ENCODE results near the gene LRRC75A. TPM values are rescaled to one million over a fixed set of nuclear protein-coding genes. Genes with fewer than 3 reads are reported as not detected.

LRRC75A gene
- polyA plus RNA-seq, 1 donor (not counting 4 experiments of a cell fraction or from before 2014, with no cell fraction given): not detected

DNA sequence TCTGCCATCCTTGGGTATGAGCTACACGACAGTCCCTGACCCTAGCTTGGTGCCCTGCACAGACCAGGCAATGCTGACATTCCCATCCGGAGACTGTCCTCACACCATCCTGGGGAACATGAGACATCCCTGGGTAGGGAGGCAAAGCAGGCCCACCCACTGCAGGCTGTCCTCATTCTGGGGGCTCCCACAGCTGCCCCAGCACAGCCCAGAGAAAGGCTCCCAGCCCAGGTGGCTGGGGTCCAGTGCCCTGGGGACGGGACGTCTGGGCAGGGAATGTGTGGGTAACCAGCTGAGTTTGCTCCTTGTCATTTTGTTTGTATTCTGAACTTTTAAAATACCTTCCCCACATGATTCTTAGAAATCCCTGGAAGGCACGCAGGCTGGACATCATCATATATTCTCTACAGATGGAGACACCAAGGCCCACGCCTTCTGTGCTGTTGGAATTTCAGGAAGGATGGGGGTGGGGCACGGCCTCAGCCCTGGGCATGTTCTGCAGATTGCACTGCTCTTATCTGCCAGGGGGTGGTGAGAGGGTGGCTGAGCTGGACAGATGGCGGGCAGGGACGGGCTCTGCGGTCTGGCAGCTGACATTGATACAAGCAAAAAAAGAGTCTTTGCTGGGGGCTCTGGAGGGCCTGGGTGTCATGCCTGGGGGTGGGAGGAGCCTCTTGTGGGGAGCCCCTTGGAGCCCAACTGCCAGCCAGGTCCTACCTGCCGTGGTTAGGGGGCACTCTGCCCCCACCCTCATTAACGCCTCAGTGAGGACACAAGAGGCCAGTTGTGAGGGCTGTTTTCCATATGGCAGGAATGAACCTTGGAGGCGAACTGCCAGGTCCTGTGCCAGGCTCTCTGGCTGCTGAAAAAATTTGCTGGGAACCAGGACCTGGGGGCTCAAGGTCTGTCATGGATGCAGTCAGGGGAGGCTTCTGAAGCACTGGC lies 28.4 kb downstream of the LRRC75A start:
- no peak overlapping the region for H2AFZ ChIP-seq (ENCODE audit: control insufficient read depth, low read length)
- no peak for DNase-seq (ENCODE audit: low read depth, low spot score)
- H3K27ac ChIP-seq (ENCODE audit: control insufficient read depth, insufficient read depth, low read length): no peak overlapping the region
- H3K9me3 ChIP-seq (ENCODE audit: control insufficient read depth, low read depth, low read length): no peaks in the 10 kb centered on the region
- no peaks in the 10 kb centered on the region for H3K9me1 ChIP-seq (ENCODE audit: control insufficient read depth, extremely low read depth, insufficient read depth, low read length)
- dilution Hi-C loops (cut with MboI; ENCODE audit: extremely low pct_ligation_motif_present, low sequenced_read_pairs): no loop called here
- no peak overlapping the region for H3K9ac ChIP-seq (ENCODE audit: control insufficient read depth, extremely low read depth, insufficient read depth, low read length)
- H3K79me2 ChIP-seq (ENCODE audit: control insufficient read depth, insufficient read depth, low read length): no peaks in the 10 kb centered on the region
- FAIRE-seq: no peak
- no peak overlapping the region for H3K4me2 ChIP-seq (ENCODE audit: control insufficient read depth, extremely low read depth, insufficient read depth, low read depth, low read length)
- no peak for TF ChIP-seq EZH2 (IDR thresholded peaks at IDR 0.05; ENCODE audit: low read length)
- TF ChIP-seq, protein P1, sequence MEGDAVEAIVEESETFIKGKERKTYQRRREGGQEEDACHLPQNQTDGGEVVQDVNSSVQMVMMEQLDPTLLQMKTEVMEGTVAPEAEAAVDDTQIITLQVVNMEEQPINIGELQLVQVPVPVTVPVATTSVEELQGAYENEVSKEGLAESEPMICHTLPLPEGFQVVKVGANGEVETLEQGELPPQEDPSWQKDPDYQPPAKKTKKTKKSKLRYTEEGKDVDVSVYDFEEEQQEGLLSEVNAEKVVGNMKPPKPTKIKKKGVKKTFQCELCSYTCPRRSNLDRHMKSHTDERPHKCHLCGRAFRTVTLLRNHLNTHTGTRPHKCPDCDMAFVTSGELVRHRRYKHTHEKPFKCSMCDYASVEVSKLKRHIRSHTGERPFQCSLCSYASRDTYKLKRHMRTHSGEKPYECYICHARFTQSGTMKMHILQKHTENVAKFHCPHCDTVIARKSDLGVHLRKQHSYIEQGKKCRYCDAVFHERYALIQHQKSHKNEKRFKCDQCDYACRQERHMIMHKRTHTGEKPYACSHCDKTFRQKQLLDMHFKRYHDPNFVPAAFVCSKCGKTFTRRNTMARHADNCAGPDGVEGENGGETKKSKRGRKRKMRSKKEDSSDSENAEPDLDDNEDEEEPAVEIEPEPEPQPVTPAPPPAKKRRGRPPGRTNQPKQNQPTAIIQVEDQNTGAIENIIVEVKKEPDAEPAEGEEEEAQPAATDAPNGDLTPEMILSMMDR (optimal IDR thresholded peaks at IDR 0.05 in 1 of 3, IDR thresholded peaks at IDR 0.05 in 1 of 3, conservative IDR thresholded peaks at IDR 0.05 in 1 of 3; ENCODE audit: extremely low read depth in 1 of 3, insufficient read depth in 2 of 3, low read length in 3 of 3): peak in 1 of 3 experiments; percentile 28
- no peak overlapping the region for H3K4me3 ChIP-seq (ENCODE audit: control insufficient read depth in 2 of 3, extremely low read depth in 1 of 3, insufficient read depth in 2 of 3, low read depth in 1 of 3, low read length in 3 of 3)
- H4K20me1 ChIP-seq (ENCODE audit: control insufficient read depth, extremely low read depth, insufficient read depth, low read length): no peaks in the 10 kb centered on the region
- H3K4me1 ChIP-seq (ENCODE audit: control insufficient read depth, extremely low read depth, insufficient read depth, low read length): peaks cover 11% of the 10 kb centered on the region
- no peaks in the 10 kb centered on the region for H3K27me3 ChIP-seq (ENCODE audit: control insufficient read depth, extremely low read depth, insufficient read depth, low read length)
- no peaks in the 10 kb centered on the region for H3K36me3 ChIP-seq (ENCODE audit: control insufficient read depth in 2 of 2, extremely low read depth in 1 of 2, insufficient read depth in 2 of 2, low read length in 2 of 2)

DNA sequence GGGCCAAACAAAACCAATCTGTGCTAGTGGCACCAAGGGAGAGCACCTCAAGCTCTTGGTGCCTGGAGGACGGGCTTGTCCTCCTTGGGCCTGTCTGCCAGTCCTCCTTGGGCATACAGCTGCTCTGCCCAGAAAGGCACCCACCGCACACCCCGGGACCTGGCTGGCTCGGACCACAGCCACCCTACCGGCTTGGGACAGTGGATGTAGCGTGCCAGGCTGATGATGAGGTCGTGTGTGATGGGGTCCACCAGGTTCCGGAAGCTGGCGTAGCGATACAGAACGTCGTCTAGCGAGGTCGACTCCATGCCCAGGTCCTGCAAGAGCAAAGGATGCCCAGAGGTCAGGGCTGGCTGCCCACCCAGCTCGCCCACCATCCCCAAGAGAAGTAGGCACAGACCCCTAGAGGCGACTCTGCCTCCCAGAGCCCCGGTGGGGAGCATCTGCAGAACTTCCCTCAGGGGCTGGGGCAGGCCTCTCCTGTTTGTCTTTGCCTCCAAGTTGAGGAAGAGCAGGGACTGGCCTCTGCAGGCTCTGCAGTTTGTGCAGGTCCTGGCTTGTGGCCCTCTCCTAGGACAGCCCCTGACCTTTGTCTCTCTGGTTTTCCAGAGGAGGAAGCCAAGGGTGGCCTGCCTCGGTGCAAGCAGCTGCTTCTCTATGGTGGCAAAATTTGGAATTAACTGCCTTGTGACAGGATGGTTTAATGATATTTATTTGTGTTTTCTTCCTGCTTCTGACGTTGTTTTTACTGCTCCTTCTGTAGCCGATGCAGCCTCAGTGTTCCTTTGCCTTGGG lies 29.7 kb downstream of the LRRC75A start:
- Histone ChIP-seq H3K4me2 (ENCODE audit: control insufficient read depth, extremely low read depth, insufficient read depth, low read depth, low read length) (no peak overlapping the region), H3K79me2 (ENCODE audit: control insufficient read depth, insufficient read depth, low read length) (no peaks in the 10 kb centered on the region), H3K9ac (ENCODE audit: control insufficient read depth, extremely low read depth, insufficient read depth, low read length) (no peak overlapping the region), H2AFZ (ENCODE audit: control insufficient read depth, low read length) (no peak overlapping the region), H3K4me1 (ENCODE audit: control insufficient read depth, extremely low read depth, insufficient read depth, low read length) (peaks cover 11% of the 10 kb centered on the region), H3K9me3 (ENCODE audit: control insufficient read depth, low read depth, low read length) (no peaks in the 10 kb centered on the region), H3K36me3 (ENCODE audit: control insufficient read depth in 2 of 2, extremely low read depth in 1 of 2, insufficient read depth in 2 of 2, low read length in 2 of 2) (no peaks in the 10 kb centered on the region), H3K9me1 (ENCODE audit: control insufficient read depth, extremely low read depth, insufficient read depth, low read length) (no peaks in the 10 kb centered on the region), H3K4me3 (ENCODE audit: control insufficient read depth in 2 of 3, extremely low read depth in 1 of 3, insufficient read depth in 2 of 3, low read depth in 1 of 3, low read length in 3 of 3) (no peak overlapping the region), H4K20me1 (ENCODE audit: control insufficient read depth, extremely low read depth, insufficient read depth, low read length) (no peaks in the 10 kb centered on the region), H3K27me3 (ENCODE audit: control insufficient read depth, extremely low read depth, insufficient read depth, low read length) (no peaks in the 10 kb centered on the region), H3K27ac (ENCODE audit: control insufficient read depth, insufficient read depth, low read length) (no peak overlapping the region)
- DNase-seq (ENCODE audit: low read depth, low spot score) (no peak), FAIRE-seq (no peak)
- no peak for TF ChIP-seq EZH2 (IDR thresholded peaks at IDR 0.05; ENCODE audit: low read length)
- TF ChIP-seq, protein P1 (optimal IDR thresholded peaks at IDR 0.05 in 1 of 3, IDR thresholded peaks at IDR 0.05 in 1 of 3, conservative IDR thresholded peaks at IDR 0.05 in 1 of 3; ENCODE audit: extremely low read depth in 1 of 3, insufficient read depth in 2 of 3, low read length in 3 of 3): no peak
- dilution Hi-C loops (cut with MboI; ENCODE audit: extremely low pct_ligation_motif_present, low sequenced_read_pairs): no loop called here

Data from keratinocyte (primary cell).